Activated B cell treated with CpG ODN at 0.5 μM for 24 hours (primary cell): ENCODE results near the gene GFPT1. TPM values are rescaled to one million over a fixed set of nuclear protein-coding genes. Genes with fewer than 3 reads are reported as not detected.
A peak's percentile ranks its signal among the peaks of the same experiment; 100 is the strongest.

Experiments
- ATAC-seq: fragments of 200-7000 bp; cut with Tn5 transposase; one replicate; pipeline ENCODE4 v1.10.0; 2021; ENCODE audit warnings: low read depth, mild to moderate bottlenecking, moderate library complexity
- CTCF ChIA-PET: fragments of 350-600 bp; sonication (Branson Sonifier 250); formaldehyde crosslinking; loops from one replicate; lab custom pipeline; 2021; ENCODE audit warnings: antibody characterized with exemption; lab: Charles Lee
- POLR2A ChIA-PET: fragments of 350-600 bp; sonication (Branson Sonifier 250); formaldehyde crosslinking; loops from one replicate; lab custom pipeline; 2021; ENCODE audit warnings: antibody characterized with exemption; lab: Charles Lee
- DNase-seq: peaks from one replicate; pipeline ENCODE4 v3.0.0; 2022
- H3K27ac Mint-ChIP-seq: one replicate; pipeline ENCODE4 v1.8.0; 2020; ENCODE audit warnings: mixed read lengths
- H3K27me3 Mint-ChIP-seq: one replicate; pipeline ENCODE4 v1.8.0; 2021; ENCODE audit warnings: mixed read lengths
- H3K36me3 Mint-ChIP-seq: one replicate; pipeline ENCODE4 v1.8.0; 2021; ENCODE audit warnings: low read depth, mixed read lengths
- H3K4me1 Mint-ChIP-seq: one replicate; pipeline ENCODE4 v1.8.0; 2021; ENCODE audit warnings: mixed read lengths
- H3K4me3 Mint-ChIP-seq: one replicate; pipeline ENCODE4 v1.8.0; 2020; ENCODE audit warnings: mild to moderate bottlenecking, mixed read lengths
- H3K9me3 Mint-ChIP-seq: one replicate; pipeline ENCODE4 v1.8.0; 2020; ENCODE audit warnings: mixed read lengths
- intact Hi-C: fragments of 100-400 bp; cut with micrococcal nuclease; formaldehyde crosslinking; loops from one replicate; pipeline ENCODE4 v1.15.1; 2024
- total RNA-seq: library from RNA; stranded (reverse); gene quantifications from 2 replicates; pipeline ENCODE4 v1.2.3, GENCODE V29; 2022
- TF ChIP-seq, protein P1 (sequence below): fragments of 200-600 bp; IDR thresholded peaks from one replicate; pipeline ENCODE4 v1.8.0; 2022; ENCODE audit warnings: antibody characterized with exemption, mild to moderate bottlenecking

GFPT1 gene
- total RNA-seq, 1 donor from 2014 or later: 14.9 TPM

DNA sequence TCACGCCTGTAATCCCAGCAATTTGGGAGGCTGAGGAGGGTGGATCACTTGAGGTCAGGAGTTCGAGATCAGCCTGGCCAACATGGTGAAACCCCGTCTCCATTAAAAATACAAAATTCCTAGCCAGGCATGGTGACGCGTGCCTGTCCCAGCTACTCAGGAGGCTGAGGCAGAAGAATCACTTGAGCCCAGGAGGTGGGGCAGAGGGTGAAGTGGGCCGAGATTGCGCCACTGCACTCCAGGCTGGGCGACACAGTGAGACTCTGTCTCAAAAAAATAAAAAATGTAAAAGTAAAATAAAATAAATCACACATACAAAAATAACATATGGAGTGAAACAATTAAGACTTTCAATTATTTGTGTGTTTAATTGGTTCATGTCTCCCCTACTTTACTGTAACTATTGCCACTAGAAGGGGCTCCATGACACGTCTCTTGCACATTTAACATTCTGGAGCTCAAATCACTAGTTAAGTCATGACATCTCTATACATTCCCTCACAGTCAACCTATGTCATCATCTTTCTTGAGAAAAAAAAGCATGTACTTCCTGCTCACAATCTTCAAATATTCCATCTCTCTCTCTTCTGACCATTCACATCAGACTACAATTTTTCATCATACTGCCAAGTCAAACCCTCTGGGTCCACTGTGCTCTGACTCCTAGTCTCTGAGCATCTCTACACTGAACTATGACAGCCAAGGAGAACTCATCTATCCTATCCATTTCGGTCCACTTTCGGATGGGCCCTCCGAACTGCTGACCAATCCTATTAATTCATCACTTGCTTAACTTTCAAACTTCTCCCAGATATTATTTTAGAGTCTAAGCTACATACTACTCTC is 6.7 kb downstream of the GFPT1 start:
- peak overlapping the region; percentile 0 for H3K27ac Mint-ChIP-seq
- intact Hi-C loops: no loop called here
- H3K36me3 Mint-ChIP-seq: peaks cover 5% of the 10 kb centered on the region
- ATAC-seq (no peak), DNase-seq (no peak)
- H3K4me1 Mint-ChIP-seq: peaks cover 25% of the 10 kb centered on the region
- H3K4me3 Mint-ChIP-seq: no peak overlapping the region
- ChIA-PET POLR2A (interaction anchor here (0.6 kb wide), 1 partner anchor 263 kb away, joined by 11 read pairs; the partner anchor contains the start of gene AAK1), CTCF (no interaction called here)
- TF ChIP-seq, protein P1, sequence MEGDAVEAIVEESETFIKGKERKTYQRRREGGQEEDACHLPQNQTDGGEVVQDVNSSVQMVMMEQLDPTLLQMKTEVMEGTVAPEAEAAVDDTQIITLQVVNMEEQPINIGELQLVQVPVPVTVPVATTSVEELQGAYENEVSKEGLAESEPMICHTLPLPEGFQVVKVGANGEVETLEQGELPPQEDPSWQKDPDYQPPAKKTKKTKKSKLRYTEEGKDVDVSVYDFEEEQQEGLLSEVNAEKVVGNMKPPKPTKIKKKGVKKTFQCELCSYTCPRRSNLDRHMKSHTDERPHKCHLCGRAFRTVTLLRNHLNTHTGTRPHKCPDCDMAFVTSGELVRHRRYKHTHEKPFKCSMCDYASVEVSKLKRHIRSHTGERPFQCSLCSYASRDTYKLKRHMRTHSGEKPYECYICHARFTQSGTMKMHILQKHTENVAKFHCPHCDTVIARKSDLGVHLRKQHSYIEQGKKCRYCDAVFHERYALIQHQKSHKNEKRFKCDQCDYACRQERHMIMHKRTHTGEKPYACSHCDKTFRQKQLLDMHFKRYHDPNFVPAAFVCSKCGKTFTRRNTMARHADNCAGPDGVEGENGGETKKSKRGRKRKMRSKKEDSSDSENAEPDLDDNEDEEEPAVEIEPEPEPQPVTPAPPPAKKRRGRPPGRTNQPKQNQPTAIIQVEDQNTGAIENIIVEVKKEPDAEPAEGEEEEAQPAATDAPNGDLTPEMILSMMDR: no peak
- no peaks in the 10 kb centered on the region for H3K27me3 Mint-ChIP-seq
- H3K9me3 Mint-ChIP-seq: no peaks in the 10 kb centered on the region

DNA sequence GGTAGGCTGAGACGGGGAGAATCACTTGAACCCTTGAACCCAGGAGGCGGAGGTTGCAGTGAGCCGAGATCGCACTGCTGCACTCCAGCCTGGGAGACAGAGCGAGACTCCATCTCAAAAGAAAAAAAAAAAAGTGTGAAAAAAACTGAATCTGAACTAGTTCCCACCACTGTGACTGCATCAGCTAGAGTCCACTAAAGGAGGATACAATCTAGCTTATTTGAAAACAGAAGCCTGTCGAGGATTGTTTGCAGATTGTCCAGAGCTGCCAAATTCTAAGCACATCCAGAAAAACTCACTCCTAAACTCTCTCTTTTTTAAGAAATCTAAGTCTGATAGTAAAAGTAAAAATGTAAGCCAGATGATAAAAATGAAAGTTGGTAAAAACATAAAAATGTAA is 10.6 kb downstream of the GFPT1 start:
- no peak for ATAC-seq
- Mint-ChIP-seq H3K27ac (no peak overlapping the region), H3K27me3 (no peaks in the 10 kb centered on the region), H3K4me3 (no peak overlapping the region), H3K9me3 (no peaks in the 10 kb centered on the region), H3K4me1 (peaks cover 13% of the 10 kb centered on the region), H3K36me3 (peaks cover 18% of the 10 kb centered on the region)
- ChIA-PET CTCF (interaction anchor here (1.8 to 2.3 kb wide), 2 partner anchors 10 to 188 kb away, joined by 6 to 14 read pairs; partner anchors contain the start of gene GFPT1), POLR2A (no interaction called here)
- intact Hi-C loops: no loop called here
- no peak for DNase-seq
- TF ChIP-seq, protein P1: no peak

DNA sequence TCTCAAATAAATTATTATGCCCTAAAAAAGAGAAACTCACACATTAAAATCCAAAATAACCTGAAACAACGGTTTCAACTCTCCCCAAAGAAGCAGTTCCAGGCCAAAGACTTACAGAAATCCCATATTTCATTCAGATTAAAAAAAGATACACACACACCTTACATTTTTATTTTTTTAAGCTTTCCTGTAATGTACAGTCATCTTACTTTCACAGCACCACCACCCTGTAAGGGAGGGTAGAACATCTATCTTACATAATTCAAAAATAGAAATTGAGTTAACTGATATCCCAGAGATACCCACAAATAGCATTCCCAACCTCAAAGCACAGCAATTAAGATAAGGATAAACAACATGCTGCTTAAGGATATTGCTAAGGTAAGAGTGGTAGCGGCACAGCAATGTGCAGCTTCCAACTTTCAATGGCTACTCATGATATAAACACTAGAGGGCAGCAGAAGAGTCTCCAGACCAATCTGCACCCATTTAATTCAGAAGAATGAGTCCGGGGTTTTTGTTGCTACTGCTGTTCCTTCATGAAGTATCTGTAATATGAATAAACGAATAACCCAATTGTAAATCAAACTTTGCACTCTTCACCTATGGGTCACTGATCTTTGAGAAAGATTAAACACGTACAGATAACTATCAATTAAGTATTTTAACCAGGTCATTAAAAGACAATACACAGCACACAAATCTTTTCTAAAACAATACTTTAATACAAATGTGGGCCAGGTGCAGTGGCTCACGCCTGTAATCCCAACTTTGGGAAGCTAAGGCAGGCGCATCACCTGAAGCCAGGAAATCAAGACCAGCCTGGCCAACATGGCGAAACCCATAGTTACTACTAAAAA is 11.3 kb downstream of the GFPT1 start:
- Mint-ChIP-seq H3K27me3 (no peaks in the 10 kb centered on the region), H3K4me1 (peaks cover 8% of the 10 kb centered on the region), H3K4me3 (no peak overlapping the region), H3K36me3 (peaks cover 19% of the 10 kb centered on the region), H3K27ac (no peak overlapping the region), H3K9me3 (no peaks in the 10 kb centered on the region)
- ChIA-PET POLR2A (no interaction called here), CTCF (interaction anchor here (1.8 to 2.3 kb wide), 2 partner anchors 10 to 189 kb away, joined by 6 to 14 read pairs; partner anchors contain the start of gene GFPT1)
- ATAC-seq (no peak), DNase-seq (no peak)
- TF ChIP-seq, protein P1: no peak
- intact Hi-C loops: loop anchor here (1.0 kb wide), 1 partner anchor 339 kb away; no protein-coding TSS in a partner anchor

DNA sequence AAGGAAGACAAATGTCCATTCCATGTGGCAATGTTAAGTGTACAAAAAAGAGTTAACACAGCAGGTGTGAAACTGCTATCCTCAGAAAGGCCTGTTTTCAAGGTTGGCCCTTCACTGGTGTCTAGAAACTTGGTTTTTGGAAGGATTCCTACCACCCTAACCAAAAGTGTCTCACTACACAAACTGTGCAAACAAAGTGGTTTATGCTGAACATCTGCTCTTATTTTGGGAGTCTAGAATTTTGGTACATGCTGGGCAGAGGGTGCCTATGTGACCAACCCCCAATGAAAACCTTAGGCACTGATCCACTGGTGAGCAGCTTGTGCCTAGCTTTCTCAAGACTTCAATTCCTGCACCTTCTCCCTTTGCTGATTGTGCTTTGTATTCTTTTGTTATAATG is 14.3 kb downstream of the GFPT1 start:
- peaks cover 4% of the 10 kb centered on the region for H3K4me1 Mint-ChIP-seq
- H3K27me3 Mint-ChIP-seq: no peaks in the 10 kb centered on the region
- no peak overlapping the region for H3K27ac Mint-ChIP-seq
- TF ChIP-seq, protein P1: no peak
- intact Hi-C loops: loop anchor here (2.0 kb wide), 1 partner anchor 14 kb away; the partner anchor contains the start of gene GFPT1
- no peak for ATAC-seq
- DNase-seq: no peak
- no peak overlapping the region for H3K4me3 Mint-ChIP-seq
- CTCF ChIA-PET: interaction anchor here (0.8 kb wide), 1 partner anchor 193 kb away, joined by 3 read pairs; no protein-coding TSS in a partner anchor
- POLR2A ChIA-PET: no interaction called here
- H3K9me3 Mint-ChIP-seq: no peaks in the 10 kb centered on the region
- H3K36me3 Mint-ChIP-seq: peaks cover 45% of the 10 kb centered on the region
